ENCODE measurements around the gene AOC3.

Gene AOC3

DNA sequence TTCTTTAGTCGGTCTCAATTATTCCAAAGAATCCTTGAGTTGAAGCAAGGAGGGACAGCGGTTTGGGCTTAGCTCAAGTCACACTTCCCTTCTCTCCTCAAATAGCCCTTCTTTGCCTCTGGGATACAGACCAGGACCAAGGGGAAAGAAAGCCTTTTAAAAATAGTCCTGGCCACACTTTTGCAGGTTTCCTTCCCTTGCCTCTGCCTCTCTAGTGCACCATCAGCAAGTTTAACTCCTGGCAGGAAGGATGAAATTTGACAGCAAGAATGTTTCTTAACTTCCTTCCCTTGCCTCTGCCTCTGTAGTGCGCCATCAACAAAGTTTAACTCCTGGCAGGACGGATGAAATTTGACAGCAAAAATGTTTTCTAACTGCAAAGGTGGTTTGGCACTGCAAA lies 42.4 kb downstream of the AOC3 start:
- H3K27me3 ChIP-seq (ENCODE audit: insufficient read depth, low read length), result no peaks in the 10 kb centered on the region
- H3K36me3 ChIP-seq (ENCODE audit: control insufficient read depth in 1 of 2, insufficient read depth in 2 of 2, low read length in 2 of 2), result peaks cover 0 to 2% of the 10 kb centered on the region in 2 experiments
- no peak overlapping the region for H3K27ac ChIP-seq (ENCODE audit: low read depth, low read length)
- H3K23ac ChIP-seq (ENCODE audit: low read length), result no peak overlapping the region
- no peak overlapping the region for H3K14ac ChIP-seq (ENCODE audit: low read length)
- no CpG with 5 or more reads among the region's 4 CpGs for WGBS (ENCODE audit: extremely low coverage, insufficient coverage, insufficient read length)
- no peaks in the 10 kb centered on the region for H3K4me1 ChIP-seq (ENCODE audit: control insufficient read depth in 1 of 2, insufficient read depth in 2 of 2, low read length in 2 of 2)
- H2AK5ac ChIP-seq (ENCODE audit: low read length), result no peak overlapping the region
- H3K4ac ChIP-seq (ENCODE audit: low read depth, low read length), result no peak overlapping the region
- H3K79me1 ChIP-seq (ENCODE audit: low read length), result no peaks in the 10 kb centered on the region
- H4K91ac ChIP-seq (ENCODE audit: low read depth, low read length), result no peak overlapping the region
- H3K9ac ChIP-seq (ENCODE audit: low read length), result no peak overlapping the region
- H2BK120ac ChIP-seq (ENCODE audit: insufficient read depth, low read length, poor library complexity), result no peak overlapping the region
- no peak overlapping the region for H3K4me3 ChIP-seq (ENCODE audit: low read depth, low read length)
- H2BK12ac ChIP-seq (ENCODE audit: low read length), result no peak overlapping the region
- H3K79me2 ChIP-seq (ENCODE audit: control insufficient read depth, insufficient read depth, low read length, poor library complexity), result no peaks in the 10 kb centered on the region
- no peak overlapping the region for H2AFZ ChIP-seq (ENCODE audit: insufficient read depth, low read length, poor library complexity)
- no peak overlapping the region for H4K8ac ChIP-seq (ENCODE audit: low read depth, low read length)
- H4K12ac ChIP-seq (ENCODE audit: low read depth, low read length), result no peak overlapping the region
- no peak for DNase-seq
- peaks cover under 1% of the 10 kb centered on the region for H3K9me3 ChIP-seq (ENCODE audit: insufficient read depth, low read depth, low read length)
- H3K4me2 ChIP-seq (ENCODE audit: low read length), result no peak overlapping the region
- H2BK5ac ChIP-seq (ENCODE audit: low read depth, low read length, poor library complexity), result no peak overlapping the region
- H3K18ac ChIP-seq (ENCODE audit: low read length), result no peak overlapping the region

- Histone ChIP-seq H3K79me2 (ENCODE audit: control insufficient read depth, insufficient read depth, low read length, poor library complexity) (no peaks in the 10 kb centered on the region), H3K23ac (ENCODE audit: low read length) (no peak overlapping the region), H3K9ac (ENCODE audit: low read length) (no peak overlapping the region), H3K79me1 (ENCODE audit: low read length) (no peaks in the 10 kb centered on the region), H3K4me1 (ENCODE audit: control insufficient read depth in 1 of 2, insufficient read depth in 2 of 2, low read length in 2 of 2) (no peaks in the 10 kb centered on the region), H2BK120ac (ENCODE audit: insufficient read depth, low read length, poor library complexity) (no peak overlapping the region), H3K4me3 (ENCODE audit: low read depth, low read length) (no peak overlapping the region), H3K27ac (ENCODE audit: low read depth, low read length) (no peak overlapping the region), H3K27me3 (ENCODE audit: insufficient read depth, low read length) (no peaks in the 10 kb centered on the region), H2BK5ac (ENCODE audit: low read depth, low read length, poor library complexity) (no peak overlapping the region), H4K91ac (ENCODE audit: low read depth, low read length) (no peak overlapping the region), H2AK5ac (ENCODE audit: low read length) (no peak overlapping the region), H3K18ac (ENCODE audit: low read length) (no peak overlapping the region), H3K4ac (ENCODE audit: low read depth, low read length) (no peak overlapping the region), H2AFZ (ENCODE audit: insufficient read depth, low read length, poor library complexity) (no peak overlapping the region), H3K14ac (ENCODE audit: low read length) (no peak overlapping the region), H3K9me3 (ENCODE audit: insufficient read depth, low read depth, low read length) (peaks cover 2% of the 10 kb centered on the region), H3K36me3 (ENCODE audit: control insufficient read depth in 1 of 2, insufficient read depth in 2 of 2, low read length in 2 of 2) (peaks cover 0 to 2% of the 10 kb centered on the region in 2 experiments), H3K4me2 (ENCODE audit: low read length) (no peak overlapping the region), H2BK12ac (ENCODE audit: low read length) (no peak overlapping the region), H4K8ac (ENCODE audit: low read depth, low read length) (no peak overlapping the region), H4K12ac (ENCODE audit: low read depth, low read length) (no peak overlapping the region)
- no CpG with 5 or more reads among the region's 12 CpGs for WGBS (ENCODE audit: extremely low coverage, insufficient coverage, insufficient read length)
- no peak for DNase-seq
Observed at GRCh38 chr17:42894283-42895184, 43.5 kb downstream of the AOC3 start.

DNA sequence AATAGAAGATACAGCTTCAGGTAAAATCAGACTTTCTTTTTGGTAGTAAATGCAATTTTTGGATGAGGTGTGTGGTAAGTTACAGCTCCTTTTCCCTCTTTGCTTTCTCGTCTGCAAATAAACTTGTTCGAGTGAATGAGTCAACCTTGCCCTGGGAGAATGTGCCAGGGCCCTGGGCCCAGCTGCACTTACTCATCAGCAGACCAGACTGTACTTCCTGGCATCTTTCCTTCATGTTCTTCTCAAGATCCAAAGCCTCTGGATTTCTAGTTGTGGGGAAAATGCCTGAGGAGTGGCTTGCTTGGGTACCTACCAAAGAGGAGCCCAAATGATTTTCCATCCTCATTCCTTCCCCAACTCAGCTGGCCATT lies 44.2 kb downstream of the AOC3 start:
- Histone ChIP-seq H3K36me3 (ENCODE audit: control insufficient read depth in 1 of 2, insufficient read depth in 2 of 2, low read length in 2 of 2) (peaks cover 0 to 2% of the 10 kb centered on the region in 2 experiments), H4K12ac (ENCODE audit: low read depth, low read length) (no peak overlapping the region), H3K4me1 (ENCODE audit: control insufficient read depth in 1 of 2, insufficient read depth in 2 of 2, low read length in 2 of 2) (no peaks in the 10 kb centered on the region), H3K79me2 (ENCODE audit: control insufficient read depth, insufficient read depth, low read length, poor library complexity) (no peaks in the 10 kb centered on the region), H4K8ac (ENCODE audit: low read depth, low read length) (no peak overlapping the region), H3K27me3 (ENCODE audit: insufficient read depth, low read length) (no peaks in the 10 kb centered on the region), H3K27ac (ENCODE audit: low read depth, low read length) (no peak overlapping the region), H2BK120ac (ENCODE audit: insufficient read depth, low read length, poor library complexity) (no peak overlapping the region), H3K9ac (ENCODE audit: low read length) (no peak overlapping the region), H3K18ac (ENCODE audit: low read length) (no peak overlapping the region), H3K4me2 (ENCODE audit: low read length) (no peak overlapping the region), H4K91ac (ENCODE audit: low read depth, low read length) (no peak overlapping the region), H2AFZ (ENCODE audit: insufficient read depth, low read length, poor library complexity) (no peak overlapping the region), H3K79me1 (ENCODE audit: low read length) (no peaks in the 10 kb centered on the region), H3K9me3 (ENCODE audit: insufficient read depth, low read depth, low read length) (peaks cover 2% of the 10 kb centered on the region), H3K23ac (ENCODE audit: low read length) (no peak overlapping the region), H2BK12ac (ENCODE audit: low read length) (no peak overlapping the region), H3K14ac (ENCODE audit: low read length) (no peak overlapping the region), H3K4ac (ENCODE audit: low read depth, low read length) (no peak overlapping the region), H2AK5ac (ENCODE audit: low read length) (no peak overlapping the region), H3K4me3 (ENCODE audit: low read depth, low read length) (no peak overlapping the region), H2BK5ac (ENCODE audit: low read depth, low read length, poor library complexity) (no peak overlapping the region)
- DNase-seq, result no peak
- no CpG with 5 or more reads among the region's 2 CpGs for WGBS (ENCODE audit: extremely low coverage, insufficient coverage, insufficient read length)

DNA sequence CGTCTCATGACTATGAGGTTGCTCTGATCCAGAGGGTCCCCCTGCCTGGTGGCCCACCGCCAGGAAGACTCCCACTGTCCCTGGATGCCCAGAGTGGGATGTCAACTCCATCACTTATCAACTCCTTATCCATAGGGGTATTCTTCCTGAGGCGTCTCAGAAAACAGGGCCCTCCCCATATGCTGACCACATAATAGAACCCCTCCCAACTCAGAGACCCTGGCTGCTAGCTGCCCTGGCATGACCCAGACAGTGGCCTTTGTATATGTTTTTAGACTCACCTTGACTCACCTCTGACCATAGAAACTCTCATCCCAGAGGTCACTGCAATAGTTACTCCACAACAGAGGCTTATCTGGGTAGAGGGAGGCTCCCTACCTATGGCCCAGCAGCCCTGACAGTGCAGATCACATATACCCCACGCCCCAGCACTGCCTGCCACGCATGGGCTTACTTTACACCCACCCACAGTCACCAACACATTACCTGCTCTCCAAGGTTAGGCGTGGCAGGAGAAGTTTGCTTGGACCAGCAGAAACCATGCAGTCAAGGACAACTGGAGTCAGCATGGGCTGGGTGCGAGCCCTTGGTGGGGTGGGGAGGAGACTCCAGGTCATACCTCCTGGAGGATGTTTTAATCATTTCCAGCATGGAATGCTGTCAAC lies 47.3 kb downstream of the AOC3 start:
- no peak overlapping the region for H3K23ac ChIP-seq (ENCODE audit: low read length)
- H2AFZ ChIP-seq (ENCODE audit: insufficient read depth, low read length, poor library complexity), result no peak overlapping the region
- peaks cover 2% of the 10 kb centered on the region for H3K9me3 ChIP-seq (ENCODE audit: insufficient read depth, low read depth, low read length)
- H3K9ac ChIP-seq (ENCODE audit: low read length), result no peak overlapping the region
- no peak overlapping the region for H4K8ac ChIP-seq (ENCODE audit: low read depth, low read length)
- H2BK5ac ChIP-seq (ENCODE audit: low read depth, low read length, poor library complexity), result no peak overlapping the region
- H3K4me2 ChIP-seq (ENCODE audit: low read length), result no peak overlapping the region
- H3K14ac ChIP-seq (ENCODE audit: low read length), result no peak overlapping the region
- H4K12ac ChIP-seq (ENCODE audit: low read depth, low read length), result no peak overlapping the region
- H3K18ac ChIP-seq (ENCODE audit: low read length), result no peak overlapping the region
- DNase-seq, result no peak
- no peak overlapping the region for H3K4ac ChIP-seq (ENCODE audit: low read depth, low read length)
- no peak overlapping the region for H2BK12ac ChIP-seq (ENCODE audit: low read length)
- no peaks in the 10 kb centered on the region for H3K79me2 ChIP-seq (ENCODE audit: control insufficient read depth, insufficient read depth, low read length, poor library complexity)
- H3K4me1 ChIP-seq (ENCODE audit: control insufficient read depth in 1 of 2, insufficient read depth in 2 of 2, low read length in 2 of 2), result no peaks in the 10 kb centered on the region
- H4K91ac ChIP-seq (ENCODE audit: low read depth, low read length), result no peak overlapping the region
- H2BK120ac ChIP-seq (ENCODE audit: insufficient read depth, low read length, poor library complexity), result no peak overlapping the region
- peaks cover 0 to 2% of the 10 kb centered on the region in 2 experiments for H3K36me3 ChIP-seq (ENCODE audit: control insufficient read depth in 1 of 2, insufficient read depth in 2 of 2, low read length in 2 of 2)
- no peak overlapping the region for H3K27ac ChIP-seq (ENCODE audit: low read depth, low read length)
- H3K4me3 ChIP-seq (ENCODE audit: low read depth, low read length), result no peak overlapping the region
- WGBS (ENCODE audit: extremely low coverage, insufficient coverage, insufficient read length), result no CpG with 5 or more reads among the region's 7 CpGs
- H2AK5ac ChIP-seq (ENCODE audit: low read length), result no peak overlapping the region
- no peaks in the 10 kb centered on the region for H3K79me1 ChIP-seq (ENCODE audit: low read length)
- H3K27me3 ChIP-seq (ENCODE audit: insufficient read depth, low read length), result no peaks in the 10 kb centered on the region
